Islet of Langerhans (tissue), 1 donor: ENCODE results near the gene CCDC6.
"Not testable (repeated sequence)": the region's sequence is repeated elsewhere in the genome, so short reads cannot be mapped to it uniquely, and the experiment has no call there.

Source experiments
- FAIRE-seq: peaks from one replicate; lab custom pipeline; 2011; peaks lifted over from hg19 to GRCh38; lab: Jason Lieb, UNC

CCDC6 gene

DNA sequence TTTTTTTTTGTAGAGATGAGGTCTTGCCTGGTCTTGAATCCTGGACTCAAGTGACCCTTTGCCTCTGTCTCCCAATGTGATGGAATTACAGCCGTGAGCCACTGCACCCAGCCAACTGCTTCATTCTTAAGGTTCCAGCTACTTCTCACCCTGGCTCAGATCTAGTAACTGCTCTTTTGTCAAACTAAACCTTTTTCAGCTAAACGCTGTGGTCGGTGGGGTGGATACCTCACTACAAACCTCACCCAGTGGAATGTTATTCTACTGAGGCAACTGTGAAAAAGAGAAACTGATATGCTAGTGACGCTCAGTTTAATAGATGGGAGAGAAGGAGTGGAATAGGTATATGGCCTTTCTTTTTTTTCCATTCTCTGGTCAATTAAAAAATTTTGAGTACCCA, 151.4 kb downstream of the CCDC6 start:
- no peak for FAIRE-seq

DNA sequence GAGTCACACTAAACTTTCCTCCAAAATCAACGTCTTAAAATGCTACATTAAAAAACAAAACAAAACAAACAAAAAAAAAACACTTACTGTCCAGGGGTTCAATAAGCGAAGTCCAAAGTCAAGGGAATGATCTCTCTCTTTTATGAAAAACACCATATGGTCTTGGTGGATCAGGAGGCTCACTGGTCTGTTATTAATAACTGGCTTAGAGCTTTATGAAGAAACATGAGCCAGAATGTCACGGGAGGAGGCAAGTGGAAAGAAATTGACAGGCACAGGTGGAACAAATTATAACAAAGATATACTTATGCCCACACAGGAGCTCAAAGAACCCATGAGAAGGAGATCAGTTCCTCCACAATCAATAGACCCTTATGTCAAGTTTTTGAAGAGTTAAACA, 153.1 kb downstream of the CCDC6 start, which contains the start of gene MRLN:
MRLN (minus strand) TSS at position 189 of the 400 bp plus-strand sequence.
- peak; percentile 95 for FAIRE-seq

DNA sequence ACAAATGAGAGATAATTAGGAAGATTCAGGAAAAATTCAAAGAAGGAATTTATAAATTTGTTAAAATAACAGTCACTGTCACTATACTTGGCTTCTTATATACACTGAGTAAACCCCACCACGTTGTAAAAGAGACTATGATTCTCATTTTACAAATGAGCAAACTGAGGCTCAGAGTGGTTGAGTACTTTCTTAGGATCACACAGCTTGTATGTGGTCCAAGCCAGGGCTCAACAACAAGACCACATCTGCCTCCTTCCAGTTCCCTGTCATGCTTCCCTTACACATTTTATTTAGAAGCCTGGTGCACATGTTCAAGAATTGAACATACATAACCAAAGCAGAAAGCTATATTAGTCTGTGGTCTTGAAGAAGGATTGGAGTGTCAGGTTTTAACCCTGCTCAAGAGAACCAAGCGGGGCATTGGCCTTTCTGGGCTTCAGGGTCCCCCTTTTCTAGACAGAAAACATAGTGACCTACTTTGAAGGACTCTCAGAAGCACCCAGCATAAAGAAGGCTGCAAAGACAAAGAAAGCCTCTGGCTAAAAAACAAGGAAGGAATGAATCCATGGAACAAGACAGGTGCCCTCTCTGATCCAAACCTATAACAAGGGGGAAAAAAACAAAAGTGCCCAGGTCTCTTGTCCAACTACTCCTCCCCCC, 153.9 kb downstream of the CCDC6 start:
- FAIRE-seq: peak; percentile 38

DNA sequence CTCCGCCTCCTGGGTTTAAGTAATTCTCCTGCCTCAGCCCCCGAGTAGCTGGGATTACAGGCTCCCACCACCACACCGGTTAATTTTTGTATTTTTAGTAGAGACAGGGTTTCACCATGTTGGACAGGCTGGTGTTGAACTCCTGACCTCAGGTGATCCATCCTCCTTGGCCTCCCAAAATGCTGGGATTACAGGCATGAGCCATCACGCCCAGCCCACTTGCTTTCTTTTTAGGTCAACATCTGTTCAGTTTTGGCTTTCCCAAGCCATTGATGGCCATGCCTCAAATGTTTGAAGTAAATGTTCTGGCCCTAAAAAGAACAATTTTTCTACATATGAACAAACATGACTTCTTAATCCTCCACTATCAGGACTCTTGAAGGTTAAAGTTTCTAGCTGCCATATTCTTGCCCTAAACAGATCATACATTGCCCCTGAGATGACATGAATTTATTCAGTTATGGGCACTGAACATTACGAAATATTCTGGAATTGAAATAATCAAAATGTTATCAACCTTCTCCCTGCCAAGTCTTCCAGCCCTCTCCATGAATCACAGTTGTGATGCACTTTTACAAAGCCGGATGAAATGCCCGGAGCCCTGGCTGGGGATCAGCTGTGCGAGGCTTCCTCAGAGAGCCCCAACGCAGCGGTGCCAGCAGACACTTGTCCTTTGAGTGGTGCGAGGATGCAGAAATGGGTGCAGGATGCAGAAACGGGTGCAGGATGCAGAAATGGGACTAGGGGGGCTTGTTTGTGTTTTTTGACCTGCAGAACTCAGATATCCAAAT, 156.0 kb downstream of the CCDC6 start:
- no peak for FAIRE-seq

DNA sequence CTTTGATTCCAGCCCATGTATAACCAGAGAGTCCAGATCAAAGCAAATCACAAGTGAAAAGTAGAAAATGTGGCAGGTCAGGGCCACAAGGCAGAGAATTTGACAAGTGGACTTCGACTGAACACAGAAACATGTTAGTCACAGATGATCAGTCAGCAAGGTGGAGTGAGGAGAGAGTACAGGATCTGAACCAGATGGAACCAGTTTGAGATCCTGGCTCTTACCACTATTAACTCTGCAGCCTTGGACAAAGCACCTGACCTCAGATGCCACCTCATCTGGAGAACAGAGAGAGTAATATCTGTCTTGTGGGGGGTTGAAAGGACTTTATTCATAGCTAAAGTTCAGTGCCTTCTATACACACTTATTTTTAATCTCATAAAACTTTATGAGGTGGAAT, 157.5 kb downstream of the CCDC6 start:
- peak; percentile 96 for FAIRE-seq

DNA sequence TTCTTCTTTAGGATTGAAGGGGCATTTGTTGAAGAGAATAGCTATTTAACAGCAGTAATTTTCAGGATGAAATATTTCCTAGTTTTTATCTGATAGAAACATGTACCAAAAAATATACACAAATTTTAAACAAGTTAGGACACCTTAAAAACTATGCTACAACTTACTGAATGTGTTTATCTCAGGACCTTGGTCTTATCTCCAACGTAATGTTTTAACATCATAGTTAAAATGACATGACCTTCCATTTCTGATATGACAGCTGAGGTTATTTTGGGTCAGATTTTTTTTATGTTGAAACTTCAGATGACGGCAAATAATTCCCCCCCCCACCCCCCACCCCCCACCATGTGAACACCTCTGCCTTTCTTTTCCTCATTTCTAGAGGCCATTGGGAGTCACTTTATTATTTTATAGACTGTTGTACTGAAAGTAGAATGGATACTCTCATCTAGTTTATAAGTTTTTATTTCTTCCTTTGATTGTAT, 161.1 kb downstream of the CCDC6 start:
- peak; percentile 91 for FAIRE-seq

DNA sequence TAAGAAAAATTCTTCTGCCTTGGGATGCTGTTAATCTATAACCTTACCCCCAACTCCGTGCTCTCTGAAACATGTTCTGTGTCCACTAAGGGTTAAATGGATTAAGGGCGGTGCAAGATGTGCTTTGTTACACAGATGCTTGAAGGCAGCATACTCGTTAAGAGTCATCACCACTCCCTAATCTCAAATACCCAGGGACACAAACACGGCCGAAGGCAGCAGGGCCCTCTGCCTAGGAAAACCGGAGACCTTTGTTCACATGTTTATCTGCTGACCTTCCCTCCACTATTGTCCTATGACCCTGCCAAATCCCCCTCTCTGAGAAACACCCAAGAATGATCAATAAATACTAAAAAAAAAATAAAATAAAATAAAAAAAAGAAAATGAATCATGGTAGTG, 161.6 kb downstream of the CCDC6 start:
- FAIRE-seq: not testable (repeated sequence)

DNA sequence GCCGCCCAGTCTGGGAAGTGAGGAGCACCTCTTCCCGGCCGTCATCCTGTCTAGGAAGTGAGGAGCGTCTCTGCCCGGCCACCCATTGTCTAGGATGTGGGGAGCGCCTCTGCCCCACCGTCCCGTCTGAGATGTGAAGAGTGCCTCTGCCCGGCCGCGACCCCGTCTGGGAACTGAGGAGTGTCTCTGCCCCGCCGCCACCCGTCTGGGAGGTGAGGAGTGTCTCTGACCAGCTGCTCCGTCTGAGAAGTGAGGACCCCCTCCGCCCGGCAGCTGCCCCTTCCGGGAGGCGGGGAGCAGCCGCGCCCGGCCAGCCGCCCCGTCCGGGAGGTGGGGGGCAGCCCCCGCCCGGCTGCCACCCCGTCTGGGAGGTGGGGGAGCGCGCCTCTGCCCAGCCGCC, 162.2 kb downstream of the CCDC6 start:
- FAIRE-seq: not testable (repeated sequence)

DNA sequence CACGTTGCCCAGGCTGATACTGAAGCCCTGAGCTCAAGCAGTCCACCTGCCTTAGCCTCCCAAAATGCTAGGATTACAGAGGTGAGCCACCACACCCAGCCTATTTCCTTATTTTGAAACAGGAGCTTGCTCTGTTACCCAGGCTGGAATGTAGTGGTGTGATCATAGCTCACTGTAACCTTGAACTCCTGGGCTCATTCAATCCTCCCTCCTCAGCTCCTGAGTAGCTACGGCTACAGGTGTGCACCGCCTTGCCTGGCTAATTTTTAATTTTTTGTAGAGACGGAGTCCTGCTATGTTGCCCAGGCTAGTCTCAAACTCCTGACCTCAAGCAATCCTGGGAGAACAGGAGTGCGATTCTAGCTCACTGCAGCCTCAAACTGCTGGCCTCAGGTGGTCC, 164.8 kb downstream of the CCDC6 start:
- no peak for FAIRE-seq

DNA sequence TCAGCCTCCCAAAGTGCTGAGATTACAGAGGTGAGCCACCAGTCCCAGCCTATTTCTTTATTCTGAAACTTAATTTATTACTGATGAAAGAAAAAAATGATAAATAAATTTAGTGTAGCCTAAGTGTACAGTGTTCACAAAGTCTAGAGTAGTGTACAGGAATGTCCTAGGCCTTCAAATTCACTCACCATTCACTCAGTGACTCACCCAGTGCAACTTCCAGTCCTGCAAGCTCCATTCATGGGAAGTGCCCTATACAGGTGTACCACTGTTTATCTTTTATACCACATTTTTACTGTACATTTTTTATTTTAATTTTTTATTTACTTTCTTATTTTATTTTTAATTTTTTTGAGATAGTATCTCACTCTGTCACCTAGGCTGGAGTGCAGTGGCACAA, 165.3 kb downstream of the CCDC6 start:
- FAIRE-seq: no peak
